Measurements from ENCODE around the gene PHIP.
A peak's percentile ranks its signal among the peaks of the same experiment; 100 is the strongest.

PHIP gene

DNA sequence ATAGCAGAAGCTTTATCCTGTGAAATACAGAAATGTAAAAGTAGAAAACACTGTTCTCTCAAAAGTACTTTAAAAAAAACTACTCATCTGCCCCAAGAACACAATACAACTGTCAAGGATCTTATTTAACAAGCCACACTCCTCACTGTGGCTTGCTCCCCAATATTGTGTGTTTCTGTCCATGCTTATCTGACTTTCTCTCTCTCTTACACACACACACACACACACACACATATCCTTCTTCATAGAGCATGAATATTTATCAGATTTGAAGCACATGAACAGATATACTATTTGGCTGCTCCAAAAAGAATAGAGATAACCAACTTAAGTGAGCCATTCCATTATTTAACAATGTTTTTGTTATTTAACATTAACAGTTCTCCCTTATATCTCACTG, 3.6 kb upstream of the PHIP start:
- TF ChIP-seq, protein P1, sequence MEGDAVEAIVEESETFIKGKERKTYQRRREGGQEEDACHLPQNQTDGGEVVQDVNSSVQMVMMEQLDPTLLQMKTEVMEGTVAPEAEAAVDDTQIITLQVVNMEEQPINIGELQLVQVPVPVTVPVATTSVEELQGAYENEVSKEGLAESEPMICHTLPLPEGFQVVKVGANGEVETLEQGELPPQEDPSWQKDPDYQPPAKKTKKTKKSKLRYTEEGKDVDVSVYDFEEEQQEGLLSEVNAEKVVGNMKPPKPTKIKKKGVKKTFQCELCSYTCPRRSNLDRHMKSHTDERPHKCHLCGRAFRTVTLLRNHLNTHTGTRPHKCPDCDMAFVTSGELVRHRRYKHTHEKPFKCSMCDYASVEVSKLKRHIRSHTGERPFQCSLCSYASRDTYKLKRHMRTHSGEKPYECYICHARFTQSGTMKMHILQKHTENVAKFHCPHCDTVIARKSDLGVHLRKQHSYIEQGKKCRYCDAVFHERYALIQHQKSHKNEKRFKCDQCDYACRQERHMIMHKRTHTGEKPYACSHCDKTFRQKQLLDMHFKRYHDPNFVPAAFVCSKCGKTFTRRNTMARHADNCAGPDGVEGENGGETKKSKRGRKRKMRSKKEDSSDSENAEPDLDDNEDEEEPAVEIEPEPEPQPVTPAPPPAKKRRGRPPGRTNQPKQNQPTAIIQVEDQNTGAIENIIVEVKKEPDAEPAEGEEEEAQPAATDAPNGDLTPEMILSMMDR (IDR thresholded peaks at IDR 0.05; ENCODE audit: control insufficient read depth, extremely low read depth, insufficient read depth): no peak
- no peak for DNase-seq (ENCODE audit: low read depth)
- H3K4me3 ChIP-seq (ENCODE audit: low read depth, low read length): no peak overlapping the region

DNA sequence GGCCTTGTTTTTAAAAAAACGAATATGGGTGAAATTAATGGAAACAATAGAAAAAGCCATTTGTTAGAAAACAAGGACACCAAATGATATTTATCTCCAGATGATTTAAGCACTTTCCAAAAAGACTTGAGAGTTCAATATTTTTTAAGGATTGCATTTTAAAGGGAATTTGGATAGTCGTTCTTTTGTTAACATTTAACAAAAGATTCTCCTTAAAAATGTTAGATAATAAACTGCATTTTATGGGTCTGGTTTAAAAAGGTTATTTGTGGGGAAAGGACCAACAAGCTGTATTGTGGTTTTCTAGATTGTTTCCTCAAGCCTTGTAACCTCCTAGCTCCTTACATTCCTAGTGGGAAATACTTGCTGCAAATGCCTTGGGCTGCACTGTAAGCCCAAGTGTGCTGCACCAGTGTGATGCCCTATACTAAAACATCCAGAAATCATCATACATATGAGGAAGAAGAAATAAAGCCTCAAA, 1.5 kb upstream of the PHIP start:
- no peak for DNase-seq (ENCODE audit: low read depth)
- H3K4me3 ChIP-seq (ENCODE audit: low read depth, low read length): peak overlapping the region; percentile 84
- TF ChIP-seq, protein P1 (IDR thresholded peaks at IDR 0.05; ENCODE audit: control insufficient read depth, extremely low read depth, insufficient read depth): no peak

DNA sequence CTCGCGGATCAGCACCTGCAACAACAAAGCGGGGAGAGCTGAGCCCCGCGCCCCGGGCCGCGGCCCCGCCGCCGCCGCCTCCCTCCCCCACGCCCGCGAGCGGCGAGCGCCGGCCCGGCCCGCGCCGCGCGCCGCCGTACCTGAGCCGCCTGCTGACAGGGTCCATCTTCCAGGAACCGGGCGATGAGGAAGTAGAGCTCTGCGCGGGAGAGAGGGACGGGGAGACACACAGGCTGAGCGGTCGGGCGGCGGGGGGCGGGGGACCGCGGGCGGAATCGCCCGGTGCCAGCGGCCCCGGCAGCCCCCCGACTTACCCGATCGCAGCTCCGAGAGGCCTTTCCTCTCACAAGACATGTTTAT, 359 bp downstream of the PHIP start:
- no peak for DNase-seq (ENCODE audit: low read depth)
- TF ChIP-seq, protein P1 (IDR thresholded peaks at IDR 0.05; ENCODE audit: control insufficient read depth, extremely low read depth, insufficient read depth): no peak
- peak overlapping the region; percentile 84 for H3K4me3 ChIP-seq (ENCODE audit: low read depth, low read length)

DNA sequence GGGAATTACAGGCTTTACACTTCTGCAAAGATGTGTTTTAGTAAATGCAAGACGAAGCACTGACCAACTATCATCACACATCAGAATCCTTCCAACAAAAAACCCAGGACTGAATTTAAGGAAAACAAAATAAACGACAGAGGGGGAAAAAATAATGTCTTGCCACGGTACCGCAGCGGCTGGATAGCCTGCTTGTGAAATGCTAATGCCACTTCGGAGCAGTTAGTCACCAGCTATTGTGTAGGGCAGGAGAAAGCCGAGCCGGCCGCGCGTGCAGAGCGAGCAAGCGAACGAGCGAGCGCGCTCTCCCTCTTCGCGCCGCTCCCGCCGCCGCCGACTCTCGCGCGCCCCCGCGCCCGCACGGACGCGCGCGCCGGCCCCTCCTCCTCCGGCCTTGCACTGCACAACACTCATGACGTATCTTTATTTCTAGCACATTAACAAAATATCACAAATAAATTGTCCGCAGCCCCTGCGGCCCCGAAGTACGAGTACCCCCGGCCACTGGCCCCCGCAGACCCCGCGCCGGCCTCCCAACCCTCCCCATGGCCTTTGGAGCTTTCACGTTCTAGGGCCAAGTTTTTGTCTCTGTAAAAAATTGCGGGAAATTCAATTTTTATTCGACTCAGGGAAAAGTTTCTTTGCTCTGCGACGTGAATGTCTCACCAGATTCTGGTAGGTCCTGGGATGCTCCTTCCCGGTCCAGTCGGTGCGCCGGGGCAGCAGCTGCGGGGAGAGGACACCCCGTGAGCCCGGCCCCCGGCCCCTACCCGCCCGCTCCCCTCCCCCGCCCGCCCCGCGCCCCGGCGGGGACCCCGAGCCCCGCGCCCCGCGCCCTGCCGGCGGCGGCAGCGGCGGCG, 1.0 kb downstream of the PHIP start:
- TF ChIP-seq, protein P1 (IDR thresholded peaks at IDR 0.05; ENCODE audit: control insufficient read depth, extremely low read depth, insufficient read depth): no peak

DNA sequence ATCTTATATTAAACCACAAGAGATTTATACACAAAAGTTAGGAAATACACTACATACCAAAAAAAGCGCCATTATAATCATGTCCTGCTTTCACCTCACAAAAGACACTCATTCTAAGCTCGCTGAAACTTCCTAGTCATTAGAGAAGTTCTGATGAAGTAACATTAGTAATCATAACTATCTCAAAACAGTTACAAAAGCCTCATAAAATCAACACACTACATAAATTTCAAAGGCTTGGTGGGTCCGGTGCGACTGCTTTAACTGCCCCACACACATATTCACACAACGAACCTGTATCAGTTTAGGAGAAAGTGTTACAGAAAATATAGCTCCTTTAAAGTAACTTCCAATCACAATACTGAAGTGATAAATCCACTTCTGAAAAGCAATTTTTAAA, 1.9 kb downstream of the PHIP start:
- TF ChIP-seq, protein P1 (IDR thresholded peaks at IDR 0.05; ENCODE audit: control insufficient read depth, extremely low read depth, insufficient read depth): no peak
- H3K4me3 ChIP-seq (ENCODE audit: low read depth, low read length): peak overlapping the region; percentile 84
- DNase-seq (ENCODE audit: low read depth): no peak

More for the DNA sequence above, 1.0 kb downstream of the PHIP start:
- H3K4me3 ChIP-seq (ENCODE audit: low read depth, low read length): peak overlapping the region; percentile 84
- DNase-seq (ENCODE audit: low read depth): peak; percentile 65

DNA sequence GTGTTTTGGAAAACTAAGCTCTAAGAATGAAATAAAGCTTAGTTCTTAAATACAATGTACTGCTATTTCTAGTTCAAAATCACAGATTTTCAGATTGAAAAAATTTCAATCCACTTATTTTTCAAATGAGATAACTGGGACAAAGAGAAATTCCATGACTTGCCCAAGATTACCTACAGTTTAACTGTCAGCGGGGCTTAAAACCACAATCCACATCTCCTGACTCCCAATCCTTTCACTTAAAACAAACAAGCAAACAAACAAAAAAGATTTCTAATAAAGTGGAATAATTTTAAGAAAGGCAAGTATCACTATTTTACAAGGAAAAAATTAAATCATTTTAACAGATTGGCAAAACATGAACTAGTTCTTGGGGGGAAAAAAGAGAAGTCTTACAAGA, 4.2 kb downstream of the PHIP start:
- no peak overlapping the region for H3K4me3 ChIP-seq (ENCODE audit: low read depth, low read length)
- TF ChIP-seq, protein P1 (IDR thresholded peaks at IDR 0.05; ENCODE audit: control insufficient read depth, extremely low read depth, insufficient read depth): no peak
- no peak for DNase-seq (ENCODE audit: low read depth)

All from LNCaP clone FGC (cell line).